ENCODE data around the gene LGALS9C.
"Not testable (repeated sequence)": the region's sequence is repeated elsewhere in the genome, so short reads cannot be mapped to it uniquely, and the experiment has no call there.

DNA sequence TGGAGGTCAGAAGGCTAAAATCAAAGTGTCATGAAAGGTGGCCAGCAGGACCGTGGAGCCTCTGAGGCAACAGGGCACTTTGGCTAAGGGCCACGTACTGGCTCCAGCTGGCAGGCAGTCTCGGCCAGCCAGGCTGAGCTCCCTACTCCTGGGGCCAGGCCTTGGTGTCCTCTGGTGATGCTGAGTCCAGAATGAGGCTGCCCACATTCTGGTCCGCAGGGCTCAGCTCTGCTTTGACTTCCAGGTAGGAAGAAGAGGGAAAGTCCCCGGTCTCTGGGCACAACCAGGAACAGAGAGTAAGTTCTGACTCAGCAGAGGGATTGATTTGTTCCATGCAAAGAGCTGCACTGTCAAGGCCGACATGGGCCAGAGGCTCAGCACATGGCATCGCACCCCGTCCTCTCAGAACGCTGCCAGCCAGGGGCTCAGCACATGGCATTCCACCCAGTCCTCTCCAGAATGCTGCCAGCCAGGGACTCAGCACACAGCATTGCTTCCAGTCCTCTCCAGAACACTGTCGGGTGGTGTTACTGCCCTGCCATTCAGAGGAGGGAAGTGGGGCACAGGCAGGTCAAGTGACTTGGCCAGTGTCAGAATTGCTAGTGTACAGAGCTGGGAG lies 2.5 kb downstream of the LGALS9C start:
- TF ChIP-seq POLR2AphosphoS5 (IDR thresholded peaks at IDR 0.05; ENCODE audit: low read depth, low read length); ELF1 (IDR thresholded peaks at IDR 0.05; ENCODE audit: borderline replicate concordance, low read depth); EZH2 (IDR thresholded peaks at IDR 0.05); SIN3A (IDR thresholded peaks at IDR 0.05; ENCODE audit: low read depth); SRF (IDR thresholded peaks at IDR 0.05; ENCODE audit: low read depth); ZFX (IDR thresholded peaks at IDR 0.05); MAX (IDR thresholded peaks at IDR 0.05); ATF3 (IDR thresholded peaks at IDR 0.05): not testable (repeated sequence)
- TF ChIP-seq, protein P1, sequence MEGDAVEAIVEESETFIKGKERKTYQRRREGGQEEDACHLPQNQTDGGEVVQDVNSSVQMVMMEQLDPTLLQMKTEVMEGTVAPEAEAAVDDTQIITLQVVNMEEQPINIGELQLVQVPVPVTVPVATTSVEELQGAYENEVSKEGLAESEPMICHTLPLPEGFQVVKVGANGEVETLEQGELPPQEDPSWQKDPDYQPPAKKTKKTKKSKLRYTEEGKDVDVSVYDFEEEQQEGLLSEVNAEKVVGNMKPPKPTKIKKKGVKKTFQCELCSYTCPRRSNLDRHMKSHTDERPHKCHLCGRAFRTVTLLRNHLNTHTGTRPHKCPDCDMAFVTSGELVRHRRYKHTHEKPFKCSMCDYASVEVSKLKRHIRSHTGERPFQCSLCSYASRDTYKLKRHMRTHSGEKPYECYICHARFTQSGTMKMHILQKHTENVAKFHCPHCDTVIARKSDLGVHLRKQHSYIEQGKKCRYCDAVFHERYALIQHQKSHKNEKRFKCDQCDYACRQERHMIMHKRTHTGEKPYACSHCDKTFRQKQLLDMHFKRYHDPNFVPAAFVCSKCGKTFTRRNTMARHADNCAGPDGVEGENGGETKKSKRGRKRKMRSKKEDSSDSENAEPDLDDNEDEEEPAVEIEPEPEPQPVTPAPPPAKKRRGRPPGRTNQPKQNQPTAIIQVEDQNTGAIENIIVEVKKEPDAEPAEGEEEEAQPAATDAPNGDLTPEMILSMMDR (IDR thresholded peaks at IDR 0.05 in 2 of 3, conservative IDR thresholded peaks at IDR 0.05 in 1 of 3; ENCODE audit: borderline replicate concordance in 1 of 3, insufficient read depth in 1 of 3, low read depth in 2 of 3, low read length in 2 of 3): not testable (repeated sequence)
